ENCODE results near the gene SNAP29.

SNAP29 gene

GRCh38 chr22:20904008-20904979 lies 45.5 kb downstream of the SNAP29 start:
- Histone ChIP-seq H3K79me2 (ENCODE audit: control insufficient read depth, insufficient read depth, low read length, poor library complexity) (no peaks in the 10 kb centered on the region), H4K91ac (ENCODE audit: low read depth, low read length) (no peak overlapping the region), H3K4me3 (ENCODE audit: low read depth, low read length) (no peak overlapping the region), H2BK5ac (ENCODE audit: low read depth, low read length, poor library complexity) (no peak overlapping the region), H2AK5ac (ENCODE audit: low read length) (no peak overlapping the region), H3K4me2 (ENCODE audit: low read length) (no peak overlapping the region), H4K8ac (ENCODE audit: low read depth, low read length) (no peak overlapping the region), H3K9me3 (ENCODE audit: insufficient read depth, low read depth, low read length) (peaks cover 1% of the 10 kb centered on the region), H3K18ac (ENCODE audit: low read length) (no peak overlapping the region), H4K12ac (ENCODE audit: low read depth, low read length) (no peak overlapping the region), H2AFZ (ENCODE audit: insufficient read depth, low read length, poor library complexity) (no peak overlapping the region), H3K23ac (ENCODE audit: low read length) (no peak overlapping the region), H3K36me3 (ENCODE audit: control insufficient read depth in 1 of 2, insufficient read depth in 2 of 2, low read length in 2 of 2) (no peaks in the 10 kb centered on the region), H3K79me1 (ENCODE audit: low read length) (no peaks in the 10 kb centered on the region), H2BK120ac (ENCODE audit: insufficient read depth, low read length, poor library complexity) (no peak overlapping the region), H3K14ac (ENCODE audit: low read length) (no peak overlapping the region), H3K27me3 (ENCODE audit: insufficient read depth, low read length) (no peaks in the 10 kb centered on the region), H3K4ac (ENCODE audit: low read depth, low read length) (no peak overlapping the region), H2BK12ac (ENCODE audit: low read length) (no peak overlapping the region), H3K27ac (ENCODE audit: low read depth, low read length) (no peak overlapping the region), H3K9ac (ENCODE audit: low read length) (no peak overlapping the region), H3K4me1 (ENCODE audit: control insufficient read depth in 1 of 2, insufficient read depth in 2 of 2, low read length in 2 of 2) (no peaks in the 10 kb centered on the region)
- DNase-seq: peak; percentile 86 to 98
- WGBS (ENCODE audit: extremely low coverage, insufficient coverage, insufficient read length): no CpG with 5 or more reads among the region's 7 CpGs

- Histone ChIP-seq H3K36me3 (ENCODE audit: control insufficient read depth in 1 of 2, insufficient read depth in 2 of 2, low read length in 2 of 2) (no peaks in the 10 kb centered on the region), H2BK5ac (ENCODE audit: low read depth, low read length, poor library complexity) (no peak overlapping the region), H2AFZ (ENCODE audit: insufficient read depth, low read length, poor library complexity) (no peak overlapping the region), H4K91ac (ENCODE audit: low read depth, low read length) (no peak overlapping the region), H4K8ac (ENCODE audit: low read depth, low read length) (no peak overlapping the region), H3K14ac (ENCODE audit: low read length) (no peak overlapping the region), H2BK120ac (ENCODE audit: insufficient read depth, low read length, poor library complexity) (no peak overlapping the region), H3K18ac (ENCODE audit: low read length) (no peak overlapping the region), H3K9me3 (ENCODE audit: insufficient read depth, low read depth, low read length) (peaks cover 1% of the 10 kb centered on the region), H3K9ac (ENCODE audit: low read length) (no peak overlapping the region), H3K27ac (ENCODE audit: low read depth, low read length) (no peak overlapping the region), H3K79me1 (ENCODE audit: low read length) (no peaks in the 10 kb centered on the region), H3K4me3 (ENCODE audit: low read depth, low read length) (no peak overlapping the region), H2BK12ac (ENCODE audit: low read length) (no peak overlapping the region), H3K4me2 (ENCODE audit: low read length) (no peak overlapping the region), H4K12ac (ENCODE audit: low read depth, low read length) (no peak overlapping the region), H3K27me3 (ENCODE audit: insufficient read depth, low read length) (no peaks in the 10 kb centered on the region), H3K4ac (ENCODE audit: low read depth, low read length) (no peak overlapping the region), H3K4me1 (ENCODE audit: control insufficient read depth in 1 of 2, insufficient read depth in 2 of 2, low read length in 2 of 2) (no peaks in the 10 kb centered on the region), H2AK5ac (ENCODE audit: low read length) (no peak overlapping the region), H3K79me2 (ENCODE audit: control insufficient read depth, insufficient read depth, low read length, poor library complexity) (no peaks in the 10 kb centered on the region), H3K23ac (ENCODE audit: low read length) (no peak overlapping the region)
- WGBS (ENCODE audit: extremely low coverage, insufficient coverage, insufficient read length): no CpG with 5 or more reads among the region's 3 CpGs
- DNase-seq: no peak
These were observed 46.2 kb downstream of the SNAP29 start for GRCh38 chr22:20904980-20905355.

DNA sequence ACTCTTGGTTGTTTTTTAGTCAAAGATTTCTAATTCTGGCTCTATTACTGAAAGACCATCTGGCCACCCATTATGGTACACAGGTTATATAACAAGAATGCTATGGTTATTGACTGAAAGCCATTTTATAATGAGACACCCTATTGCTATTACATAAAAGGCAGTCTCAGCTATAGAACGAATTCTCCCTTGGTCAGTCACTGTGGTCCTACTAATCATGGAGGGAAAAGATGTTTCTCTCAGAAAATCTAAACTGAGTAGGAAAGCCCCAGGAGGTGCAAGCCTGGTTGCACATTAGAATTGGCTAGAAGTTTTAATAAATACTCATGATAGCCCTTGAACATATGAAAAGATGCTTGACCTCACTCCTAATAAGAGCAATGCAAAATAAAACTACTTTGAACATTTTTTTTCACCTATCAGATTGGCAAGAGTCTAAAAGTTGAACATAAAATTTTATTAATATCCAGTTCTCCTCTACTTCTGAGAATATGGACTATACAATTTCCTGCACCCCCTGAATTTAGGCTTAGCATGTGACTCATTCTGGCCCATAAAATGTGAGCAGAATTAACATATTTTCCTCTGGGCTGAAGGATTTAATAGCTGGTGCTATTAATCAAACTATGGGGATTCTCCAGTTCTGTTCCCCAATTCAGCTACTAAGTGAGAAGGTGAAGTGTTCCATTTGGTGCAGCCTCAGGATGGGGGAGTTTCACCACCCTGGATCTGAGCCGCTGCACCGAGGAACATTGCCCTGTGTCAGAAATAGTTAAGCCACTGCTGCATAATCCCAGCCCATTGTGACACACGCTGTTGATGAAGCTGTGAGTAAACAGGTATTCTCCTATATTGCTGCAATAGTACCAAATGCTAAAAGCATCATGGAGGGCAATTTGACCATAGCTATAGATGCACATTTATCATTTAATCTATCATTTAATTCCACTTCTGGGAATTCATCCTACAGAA lies 46.9 kb downstream of the SNAP29 start:
- no peak overlapping the region for H2AK5ac ChIP-seq (ENCODE audit: low read length)
- no peak overlapping the region for H3K9ac ChIP-seq (ENCODE audit: low read length)
- H3K23ac ChIP-seq (ENCODE audit: low read length): no peak overlapping the region
- H2BK12ac ChIP-seq (ENCODE audit: low read length): no peak overlapping the region
- no peak overlapping the region for H2BK120ac ChIP-seq (ENCODE audit: insufficient read depth, low read length, poor library complexity)
- no peaks in the 10 kb centered on the region for H3K79me1 ChIP-seq (ENCODE audit: low read length)
- DNase-seq: peak; percentile 33 to 51
- no peak overlapping the region for H3K4me2 ChIP-seq (ENCODE audit: low read length)
- no peak overlapping the region for H3K4me3 ChIP-seq (ENCODE audit: low read depth, low read length)
- no peaks in the 10 kb centered on the region for H3K36me3 ChIP-seq (ENCODE audit: control insufficient read depth in 1 of 2, insufficient read depth in 2 of 2, low read length in 2 of 2)
- no peak overlapping the region for H3K18ac ChIP-seq (ENCODE audit: low read length)
- H3K14ac ChIP-seq (ENCODE audit: low read length): no peak overlapping the region
- no peak overlapping the region for H3K27ac ChIP-seq (ENCODE audit: low read depth, low read length)
- no peaks in the 10 kb centered on the region for H3K9me3 ChIP-seq (ENCODE audit: insufficient read depth, low read depth, low read length)
- H4K91ac ChIP-seq (ENCODE audit: low read depth, low read length): no peak overlapping the region
- no peak overlapping the region for H2AFZ ChIP-seq (ENCODE audit: insufficient read depth, low read length, poor library complexity)
- no peaks in the 10 kb centered on the region for H3K79me2 ChIP-seq (ENCODE audit: control insufficient read depth, insufficient read depth, low read length, poor library complexity)
- no CpG with 5 or more reads among the region's 4 CpGs for WGBS (ENCODE audit: extremely low coverage, insufficient coverage, insufficient read length)
- H3K27me3 ChIP-seq (ENCODE audit: insufficient read depth, low read length): no peaks in the 10 kb centered on the region
- no peak overlapping the region for H3K4ac ChIP-seq (ENCODE audit: low read depth, low read length)
- H3K4me1 ChIP-seq (ENCODE audit: control insufficient read depth in 1 of 2, insufficient read depth in 2 of 2, low read length in 2 of 2): no peaks in the 10 kb centered on the region
- no peak overlapping the region for H4K12ac ChIP-seq (ENCODE audit: low read depth, low read length)
- no peak overlapping the region for H4K8ac ChIP-seq (ENCODE audit: low read depth, low read length)
- no peak overlapping the region for H2BK5ac ChIP-seq (ENCODE audit: low read depth, low read length, poor library complexity)

DNA sequence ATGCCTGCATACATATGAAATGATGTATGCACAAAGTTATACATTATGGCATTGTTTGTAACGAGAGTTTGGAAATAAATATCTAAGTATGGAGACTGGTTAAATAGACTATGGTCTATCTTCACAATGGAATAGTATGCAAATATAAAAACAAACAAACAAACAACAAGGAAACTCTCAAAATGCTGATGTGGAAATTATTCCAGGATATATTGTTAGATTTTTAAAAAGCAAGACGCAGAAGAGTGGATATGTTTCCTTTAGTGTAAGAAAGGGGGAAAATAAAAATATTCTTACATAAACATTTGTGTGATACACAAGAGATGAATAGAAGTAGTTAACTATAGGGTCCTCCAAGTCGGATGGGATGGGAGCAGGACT lies 47.6 kb downstream of the SNAP29 start:
- no peak overlapping the region for H3K18ac ChIP-seq (ENCODE audit: low read length)
- H3K14ac ChIP-seq (ENCODE audit: low read length): no peak overlapping the region
- no peaks in the 10 kb centered on the region for H3K9me3 ChIP-seq (ENCODE audit: insufficient read depth, low read depth, low read length)
- no peaks in the 10 kb centered on the region for H3K4me1 ChIP-seq (ENCODE audit: control insufficient read depth in 1 of 2, insufficient read depth in 2 of 2, low read length in 2 of 2)
- no peak overlapping the region for H2AK5ac ChIP-seq (ENCODE audit: low read length)
- H3K4me3 ChIP-seq (ENCODE audit: low read depth, low read length): no peak overlapping the region
- no peak overlapping the region for H3K27ac ChIP-seq (ENCODE audit: low read depth, low read length)
- DNase-seq: no peak
- no peaks in the 10 kb centered on the region for H3K27me3 ChIP-seq (ENCODE audit: insufficient read depth, low read length)
- no peak overlapping the region for H4K91ac ChIP-seq (ENCODE audit: low read depth, low read length)
- no peak overlapping the region for H2BK120ac ChIP-seq (ENCODE audit: insufficient read depth, low read length, poor library complexity)
- no peak overlapping the region for H4K8ac ChIP-seq (ENCODE audit: low read depth, low read length)
- no peak overlapping the region for H3K4ac ChIP-seq (ENCODE audit: low read depth, low read length)
- H4K12ac ChIP-seq (ENCODE audit: low read depth, low read length): no peak overlapping the region
- no peaks in the 10 kb centered on the region for H3K36me3 ChIP-seq (ENCODE audit: control insufficient read depth in 1 of 2, insufficient read depth in 2 of 2, low read length in 2 of 2)
- H3K79me2 ChIP-seq (ENCODE audit: control insufficient read depth, insufficient read depth, low read length, poor library complexity): no peaks in the 10 kb centered on the region
- no peak overlapping the region for H2AFZ ChIP-seq (ENCODE audit: insufficient read depth, low read length, poor library complexity)
- no peak overlapping the region for H3K23ac ChIP-seq (ENCODE audit: low read length)
- H3K9ac ChIP-seq (ENCODE audit: low read length): no peak overlapping the region
- no CpG with 5 or more reads among the region's 3 CpGs for WGBS (ENCODE audit: extremely low coverage, insufficient coverage, insufficient read length)
- H2BK5ac ChIP-seq (ENCODE audit: low read depth, low read length, poor library complexity): no peak overlapping the region
- no peaks in the 10 kb centered on the region for H3K79me1 ChIP-seq (ENCODE audit: low read length)
- H3K4me2 ChIP-seq (ENCODE audit: low read length): no peak overlapping the region
- no peak overlapping the region for H2BK12ac ChIP-seq (ENCODE audit: low read length)
